ENCODE results near the gene PCNX1. TPM values are rescaled to one million over a fixed set of nuclear protein-coding genes. Genes with fewer than 3 reads are reported as not detected.

PCNX1 gene
- polyA plus RNA-seq, 1 experiment = 54.2 TPM

- CTCF ChIA-PET = no interaction called here
- Histone ChIP-seq H3K9me3 (ENCODE audit: control insufficient read depth, insufficient read depth, low read length) (no peaks in the 10 kb centered on the region), H3K27ac (ENCODE audit: low read depth, low read length) (no peak overlapping the region), H3K4me3 (ENCODE audit: low read depth, low read length) (no peak overlapping the region), H3K27me3 (ENCODE audit: control insufficient read depth, insufficient read depth, low read length) (no peaks in the 10 kb centered on the region)
- DNase-seq (ENCODE audit: low read depth, low spot score) = no peak
- POLR2A ChIA-PET = no interaction called here
- TF ChIP-seq, protein P1, sequence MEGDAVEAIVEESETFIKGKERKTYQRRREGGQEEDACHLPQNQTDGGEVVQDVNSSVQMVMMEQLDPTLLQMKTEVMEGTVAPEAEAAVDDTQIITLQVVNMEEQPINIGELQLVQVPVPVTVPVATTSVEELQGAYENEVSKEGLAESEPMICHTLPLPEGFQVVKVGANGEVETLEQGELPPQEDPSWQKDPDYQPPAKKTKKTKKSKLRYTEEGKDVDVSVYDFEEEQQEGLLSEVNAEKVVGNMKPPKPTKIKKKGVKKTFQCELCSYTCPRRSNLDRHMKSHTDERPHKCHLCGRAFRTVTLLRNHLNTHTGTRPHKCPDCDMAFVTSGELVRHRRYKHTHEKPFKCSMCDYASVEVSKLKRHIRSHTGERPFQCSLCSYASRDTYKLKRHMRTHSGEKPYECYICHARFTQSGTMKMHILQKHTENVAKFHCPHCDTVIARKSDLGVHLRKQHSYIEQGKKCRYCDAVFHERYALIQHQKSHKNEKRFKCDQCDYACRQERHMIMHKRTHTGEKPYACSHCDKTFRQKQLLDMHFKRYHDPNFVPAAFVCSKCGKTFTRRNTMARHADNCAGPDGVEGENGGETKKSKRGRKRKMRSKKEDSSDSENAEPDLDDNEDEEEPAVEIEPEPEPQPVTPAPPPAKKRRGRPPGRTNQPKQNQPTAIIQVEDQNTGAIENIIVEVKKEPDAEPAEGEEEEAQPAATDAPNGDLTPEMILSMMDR (IDR thresholded peaks at IDR 0.05; ENCODE audit: low read depth, low read length) = no peak
Measured at GRCh38 chr14:71003156-71003555, 95.9 kb downstream of the PCNX1 start.

DNA sequence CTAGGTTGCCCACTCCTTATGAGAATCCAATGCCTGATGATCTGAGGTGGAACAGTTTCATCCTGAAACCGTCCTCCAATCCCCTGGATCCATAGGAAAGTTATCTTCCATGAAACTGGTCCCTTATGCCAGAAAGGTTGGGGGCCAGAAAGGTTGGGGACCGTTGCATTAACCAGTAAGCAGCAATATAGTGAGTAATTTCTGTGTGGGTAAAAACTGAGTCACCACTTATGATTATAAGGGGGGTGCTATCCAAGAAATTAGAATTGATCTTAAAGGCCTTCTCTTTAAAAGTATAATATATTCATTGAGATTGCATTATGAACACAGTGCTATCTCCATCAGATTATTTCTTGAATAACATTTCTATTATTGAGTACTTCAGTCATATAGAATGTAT lies 97.2 kb downstream of the PCNX1 start:
- CTCF ChIA-PET = no interaction called here
- Histone ChIP-seq H3K9me3 (ENCODE audit: control insufficient read depth, insufficient read depth, low read length) (no peaks in the 10 kb centered on the region), H3K4me3 (ENCODE audit: low read depth, low read length) (no peak overlapping the region), H3K27me3 (ENCODE audit: control insufficient read depth, insufficient read depth, low read length) (no peaks in the 10 kb centered on the region), H3K27ac (ENCODE audit: low read depth, low read length) (peak overlapping the region; percentile 32)
- DNase-seq (ENCODE audit: low read depth, low spot score) = no peak
- TF ChIP-seq, protein P1 (IDR thresholded peaks at IDR 0.05; ENCODE audit: low read depth, low read length) = no peak
- POLR2A ChIA-PET = no interaction called here

GRCh38 chr14:71005076-71005475 lies 97.8 kb downstream of the PCNX1 start:
- POLR2A ChIA-PET = interaction anchor here (0.6 kb wide), 1 partner anchor 82 kb away, joined by 5 read pairs; no protein-coding TSS in a partner anchor
- no peak overlapping the region for H3K4me3 ChIP-seq (ENCODE audit: low read depth, low read length)
- H3K9me3 ChIP-seq (ENCODE audit: control insufficient read depth, insufficient read depth, low read length) = no peaks in the 10 kb centered on the region
- CTCF ChIA-PET = interaction anchor here (0.6 to 1.1 kb wide), 2 partner anchors 87 to 1606 kb away, joined by 3 to 5 read pairs; partner anchors contain the start of gene SLC39A9
- no peak for DNase-seq (ENCODE audit: low read depth, low spot score)
- no peak overlapping the region for H3K27ac ChIP-seq (ENCODE audit: low read depth, low read length)
- H3K27me3 ChIP-seq (ENCODE audit: control insufficient read depth, insufficient read depth, low read length) = no peaks in the 10 kb centered on the region
- TF ChIP-seq, protein P1 (IDR thresholded peaks at IDR 0.05; ENCODE audit: low read depth, low read length) = no peak

DNA sequence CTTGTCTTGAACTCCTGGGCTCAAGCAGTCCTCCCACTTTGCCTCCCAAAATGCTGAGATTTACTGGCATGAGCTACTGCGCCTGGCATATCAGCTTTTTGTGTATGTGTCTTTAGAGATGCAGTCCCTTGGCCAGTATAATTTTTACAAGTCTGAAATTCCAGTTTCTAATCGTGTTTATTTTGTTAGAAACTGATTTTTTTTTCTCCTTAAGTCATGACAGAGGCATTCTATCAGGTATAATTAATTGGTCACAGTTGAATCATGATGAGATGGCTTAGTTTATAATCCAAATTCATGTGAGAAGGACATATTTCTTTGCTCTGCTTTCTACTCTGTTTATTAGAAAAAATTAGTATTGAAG lies 98.9 kb downstream of the PCNX1 start:
- TF ChIP-seq, protein P1 (IDR thresholded peaks at IDR 0.05; ENCODE audit: low read depth, low read length) = no peak
- ChIA-PET POLR2A (interaction anchor here (0.7 kb wide), 1 partner anchor 24 kb away, joined by 6 read pairs; no protein-coding TSS in a partner anchor), CTCF (interaction anchor here (0.7 to 1.1 kb wide), 2 partner anchors 11 to 88 kb away, joined by 3 to 5 read pairs; no protein-coding TSS in a partner anchor)
- H3K27me3 ChIP-seq (ENCODE audit: control insufficient read depth, insufficient read depth, low read length) = no peaks in the 10 kb centered on the region
- H3K9me3 ChIP-seq (ENCODE audit: control insufficient read depth, insufficient read depth, low read length) = no peaks in the 10 kb centered on the region
- H3K27ac ChIP-seq (ENCODE audit: low read depth, low read length) = no peak overlapping the region
- no peak for DNase-seq (ENCODE audit: low read depth, low spot score)
- no peak overlapping the region for H3K4me3 ChIP-seq (ENCODE audit: low read depth, low read length)

GRCh38 chr14:71011479-71011878 lies 104.2 kb downstream of the PCNX1 start:
- TF ChIP-seq, protein P1 (IDR thresholded peaks at IDR 0.05; ENCODE audit: low read depth, low read length) = peak; percentile 42; the same call in 1 of the 2 replicates
- no peak overlapping the region for H3K4me3 ChIP-seq (ENCODE audit: low read depth, low read length)
- H3K27me3 ChIP-seq (ENCODE audit: control insufficient read depth, insufficient read depth, low read length) = no peaks in the 10 kb centered on the region
- H3K27ac ChIP-seq (ENCODE audit: low read depth, low read length) = no peak overlapping the region
- ChIA-PET CTCF (interaction anchor here (1.1 to 3.3 kb wide), 4 partner anchors 11 to 194 kb away, joined by 4 to 19 read pairs (median 8); no protein-coding TSS in a partner anchor), POLR2A (no interaction called here)
- no peaks in the 10 kb centered on the region for H3K9me3 ChIP-seq (ENCODE audit: control insufficient read depth, insufficient read depth, low read length)
- DNase-seq (ENCODE audit: low read depth, low spot score) = no peak
